SK-N-SH treated with all-trans-retinoic acid at 6 μM for 48 hours (cell line): ENCODE data around the gene RBM33.

Source experiments
- ATAC-seq: fragments of 200-7000 bp; cut with Tn5 transposase; 3 replicates; pipeline ENCODE4 v1.9.1; 2020; ENCODE audit warnings: mild to moderate bottlenecking, moderate library complexity
- ARNTL ChIP-seq: fragments of 450-650 bp; formaldehyde crosslinking; IDR thresholded peaks from 2 replicates; pipeline ENCODE4 v1.5.0; 2020; ENCODE audit warnings: low read depth, mild to moderate bottlenecking, moderate library complexity, borderline replicate concordance
- BACH2 ChIP-seq: fragments of 250-450 bp; sonication (Bioruptor Pico); IDR thresholded peaks from 2 replicates; pipeline ENCODE4 v1.9.0; 2021; ENCODE audit warnings: mild to moderate bottlenecking, borderline replicate concordance
- CSDC2 ChIP-seq: fragments of 250-450 bp; sonication (Bioruptor Pico); IDR thresholded peaks from 2 replicates; pipeline ENCODE4 v1.5.0; 2020; ENCODE audit warnings: mild to moderate bottlenecking, moderate library complexity
- ESRRG ChIP-seq: fragments of 250-450 bp; sonication (Bioruptor Pico); IDR thresholded peaks from 2 replicates; pipeline ENCODE4 v1.6.1; 2021; ENCODE audit warnings: mild to moderate bottlenecking
- GLIS3 ChIP-seq: fragments of 250-450 bp; sonication (Bioruptor Pico); IDR thresholded peaks from 2 replicates; pipeline ENCODE4 v1.5.0; 2020; ENCODE audit warnings: mild to moderate bottlenecking, moderate library complexity
- ISL1 ChIP-seq: fragments of 250-450 bp; sonication (Bioruptor Pico); IDR thresholded peaks from 2 replicates; pipeline ENCODE4 v2.1.2; 2022; ENCODE audit warnings: mild to moderate bottlenecking, moderate library complexity
- OSR1 ChIP-seq: fragments of 250-450 bp; sonication (Bioruptor Pico); IDR thresholded peaks from 2 replicates; pipeline ENCODE4 v1.8.0; 2022; ENCODE audit warnings: moderate library complexity, mild to moderate bottlenecking, inconsistent platforms
- PPARA ChIP-seq: fragments of 250-450 bp; sonication (Bioruptor Pico); IDR thresholded peaks from 2 replicates; pipeline ENCODE4 v1.5.0; 2020; ENCODE audit warnings: mild to moderate bottlenecking, borderline replicate concordance
- RARB ChIP-seq: fragments of 250-450 bp; sonication (Bioruptor Pico); IDR thresholded peaks from 2 replicates; pipeline ENCODE4 v1.8.0; 2021; ENCODE audit warnings: mild to moderate bottlenecking, moderate library complexity
- SNAI2 ChIP-seq: fragments of 250-450 bp; sonication (Bioruptor Pico); IDR thresholded peaks from 2 replicates; pipeline ENCODE4 v1.5.0; 2020; ENCODE audit warnings: mild to moderate bottlenecking, moderate library complexity
- TCF4 ChIP-seq: fragments of 250-450 bp; sonication (Bioruptor Pico); IDR thresholded peaks from 2 replicates; pipeline ENCODE4 v1.8.0; 2021; ENCODE audit warnings: mild to moderate bottlenecking, moderate library complexity, borderline replicate concordance
- TOX ChIP-seq: fragments of 250-450 bp; sonication (Bioruptor Pico); IDR thresholded peaks from 2 replicates; pipeline ENCODE4 v1.8.0; 2021; ENCODE audit warnings: mild to moderate bottlenecking, moderate library complexity, borderline replicate concordance
- TSHZ2 ChIP-seq: fragments of 250-450 bp; sonication (Bioruptor Pico); IDR thresholded peaks from 2 replicates; pipeline ENCODE4 v1.5.0; 2020; ENCODE audit warnings: mild to moderate bottlenecking, moderate library complexity
- ZC3H10 ChIP-seq: fragments of 250-450 bp; sonication (Bioruptor Pico); IDR thresholded peaks from 2 replicates; pipeline ENCODE4 v1.5.1; 2021; ENCODE audit warnings: mild to moderate bottlenecking, moderate library complexity
- ZFP3 ChIP-seq: fragments of 250-450 bp; sonication (Bioruptor Pico); IDR thresholded peaks from 2 replicates; pipeline ENCODE4 v1.5.0; 2020; ENCODE audit warnings: mild to moderate bottlenecking, moderate library complexity
- ZFP30 ChIP-seq: fragments of 450-650 bp; formaldehyde crosslinking; IDR thresholded peaks from 2 replicates; pipeline ENCODE4 v1.5.0; 2022; ENCODE audit warnings: mild to moderate bottlenecking, moderate library complexity
- ZNF565 ChIP-seq: fragments of 450-650 bp; formaldehyde crosslinking; conservative IDR thresholded peaks from 2 replicates; pipeline ENCODE4 v1.5.0; 2020; ENCODE audit warnings: low read depth, mild to moderate bottlenecking, moderate library complexity
- ZNF70 ChIP-seq: fragments of 450-650 bp; formaldehyde crosslinking; IDR thresholded peaks from 2 replicates; pipeline ENCODE4 v1.5.0; 2020; ENCODE audit warnings: mild to moderate bottlenecking, moderate library complexity
- ZNF8 ChIP-seq: fragments of 450-650 bp; formaldehyde crosslinking; IDR thresholded peaks from 2 replicates; pipeline ENCODE4 v1.5.0; 2020; ENCODE audit warnings: mild to moderate bottlenecking, moderate library complexity
- TF ChIP-seq, protein P1 (sequence below): fragments of 250-450 bp; sonication (Bioruptor Pico); IDR thresholded peaks from 2 replicates; pipeline ENCODE4 v1.5.1; 2021; ENCODE audit warnings: mild to moderate bottlenecking, moderate library complexity
- TF ChIP-seq, protein P2 (sequence below): fragments of 250-450 bp; sonication (Bioruptor Pico); IDR thresholded peaks from 2 replicates; pipeline ENCODE4 v1.5.1; 2020; ENCODE audit warnings: low read depth, mild to moderate bottlenecking, moderate library complexity
- TF ChIP-seq, protein P3 (sequence below): fragments of 250-450 bp; sonication (Bioruptor Pico); IDR thresholded peaks from 2 replicates; pipeline ENCODE4 v1.8.0; 2020; ENCODE audit warnings: mild to moderate bottlenecking, moderate library complexity, borderline replicate concordance

Gene RBM33

DNA sequence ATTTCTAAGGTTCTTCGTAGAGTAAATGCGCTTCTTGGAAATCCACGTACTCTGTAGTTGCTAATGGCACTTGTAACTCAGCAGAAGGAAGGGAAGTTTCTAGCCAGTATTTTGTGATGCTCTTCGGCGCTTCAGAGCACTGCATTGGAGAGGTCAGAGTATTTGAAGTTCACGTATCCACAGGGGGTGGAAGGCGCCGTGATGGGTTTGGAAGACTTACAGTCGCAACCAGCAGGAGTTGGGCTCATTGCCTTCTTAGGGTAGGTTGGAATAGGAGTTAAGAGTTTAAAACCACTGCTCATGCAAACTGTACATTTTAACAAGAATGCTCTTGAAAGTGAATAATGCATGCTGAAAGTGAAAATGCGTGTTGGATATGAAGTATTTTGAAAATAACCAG, 118.7 kb downstream of the RBM33 start:
- ATAC-seq, result no peak
- no peak for TF ChIP-seq GLIS3 (CRISPR knock-in tag)
- TF ChIP-seq SNAI2 (CRISPR knock-in tag), result no peak
- TF ChIP-seq ESRRG (CRISPR knock-in tag), result no peak
- TF ChIP-seq ZFP30 (CRISPR knock-in tag), result no peak
- no peak for TF ChIP-seq TOX
- no peak for TF ChIP-seq BACH2 (CRISPR knock-in tag)
- TF ChIP-seq OSR1, result no peak
- TF ChIP-seq TSHZ2 (CRISPR knock-in tag), result no peak
- TF ChIP-seq ARNTL (CRISPR knock-in tag), result no peak
- TF ChIP-seq CSDC2 (CRISPR knock-in tag), result no peak
- TF ChIP-seq, protein P1, sequence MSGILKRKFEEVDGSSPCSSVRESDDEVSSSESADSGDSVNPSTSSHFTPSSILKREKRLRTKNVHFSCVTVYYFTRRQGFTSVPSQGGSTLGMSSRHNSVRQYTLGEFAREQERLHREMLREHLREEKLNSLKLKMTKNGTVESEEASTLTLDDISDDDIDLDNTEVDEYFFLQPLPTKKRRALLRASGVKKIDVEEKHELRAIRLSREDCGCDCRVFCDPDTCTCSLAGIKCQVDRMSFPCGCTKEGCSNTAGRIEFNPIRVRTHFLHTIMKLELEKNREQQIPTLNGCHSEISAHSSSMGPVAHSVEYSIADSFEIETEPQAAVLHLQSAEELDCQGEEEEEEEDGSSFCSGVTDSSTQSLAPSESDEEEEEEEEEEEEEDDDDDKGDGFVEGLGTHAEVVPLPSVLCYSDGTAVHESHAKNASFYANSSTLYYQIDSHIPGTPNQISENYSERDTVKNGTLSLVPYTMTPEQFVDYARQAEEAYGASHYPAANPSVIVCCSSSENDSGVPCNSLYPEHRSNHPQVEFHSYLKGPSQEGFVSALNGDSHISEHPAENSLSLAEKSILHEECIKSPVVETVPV (CRISPR knock-in tag), result no peak
- TF ChIP-seq ZNF8 (CRISPR knock-in tag), result no peak
- no peak for TF ChIP-seq ZFP3
- TF ChIP-seq ZC3H10 (CRISPR knock-in tag), result no peak
- TF ChIP-seq TCF4 (CRISPR knock-in tag), result no peak
- TF ChIP-seq ZNF565 (CRISPR knock-in tag), result no peak
- TF ChIP-seq, all 23 proteins: peak for 0

DNA sequence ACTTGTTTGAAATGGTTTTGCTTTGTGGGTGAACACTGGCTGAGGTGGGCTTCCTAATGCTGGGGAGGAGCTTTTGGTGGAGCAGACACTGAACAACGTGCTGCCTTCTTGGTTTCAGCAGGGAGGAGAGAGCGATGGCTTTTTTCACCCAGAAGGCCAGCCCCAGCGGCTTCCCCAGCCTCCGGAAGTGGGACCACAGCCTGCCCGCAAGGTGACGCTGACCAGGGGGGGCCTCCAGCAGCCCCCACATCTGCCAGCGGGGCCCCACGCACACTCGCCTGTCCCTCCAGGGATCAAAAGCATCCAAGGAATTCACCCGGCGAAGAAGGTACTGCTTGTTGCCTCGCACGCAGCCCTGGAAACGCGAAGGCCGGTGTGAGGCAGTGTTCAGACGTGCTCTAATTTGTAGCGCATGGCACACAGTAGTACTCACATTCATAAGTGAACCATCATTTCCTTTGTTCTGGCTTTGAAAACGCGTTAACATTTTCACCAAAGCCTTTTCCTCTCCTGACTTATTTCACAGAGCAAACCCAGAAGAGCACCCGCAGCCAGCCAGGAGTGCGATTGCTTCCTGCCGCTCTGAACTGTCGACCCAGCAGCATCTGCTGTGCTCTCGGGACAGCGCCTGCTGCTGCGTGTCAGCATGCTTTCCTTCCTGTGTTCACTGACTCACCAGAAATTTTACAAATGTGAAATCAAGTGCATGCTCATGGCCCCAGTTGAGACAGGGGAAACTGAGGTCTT, 119.4 kb downstream of the RBM33 start:
- no peak for TF ChIP-seq ARNTL (CRISPR knock-in tag)
- no peak for TF ChIP-seq BACH2 (CRISPR knock-in tag)
- TF ChIP-seq TSHZ2 (CRISPR knock-in tag), result no peak
- TF ChIP-seq SNAI2 (CRISPR knock-in tag), result no peak
- TF ChIP-seq ZNF8 (CRISPR knock-in tag), result no peak
- TF ChIP-seq PPARA (CRISPR knock-in tag), result no peak
- TF ChIP-seq, protein P2, sequence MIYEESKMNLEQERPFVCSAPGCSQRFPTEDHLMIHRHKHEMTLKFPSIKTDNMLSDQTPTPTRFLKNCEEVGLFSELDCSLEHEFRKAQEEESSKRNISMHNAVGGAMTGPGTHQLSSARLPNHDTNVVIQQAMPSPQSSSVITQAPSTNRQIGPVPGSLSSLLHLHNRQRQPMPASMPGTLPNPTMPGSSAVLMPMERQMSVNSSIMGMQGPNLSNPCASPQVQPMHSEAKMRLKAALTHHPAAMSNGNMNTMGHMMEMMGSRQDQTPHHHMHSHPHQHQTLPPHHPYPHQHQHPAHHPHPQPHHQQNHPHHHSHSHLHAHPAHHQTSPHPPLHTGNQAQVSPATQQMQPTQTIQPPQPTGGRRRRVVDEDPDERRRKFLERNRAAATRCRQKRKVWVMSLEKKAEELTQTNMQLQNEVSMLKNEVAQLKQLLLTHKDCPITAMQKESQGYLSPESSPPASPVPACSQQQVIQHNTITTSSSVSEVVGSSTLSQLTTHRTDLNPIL (CRISPR knock-in tag), result no peak
- no peak for TF ChIP-seq ISL1 (CRISPR knock-in tag)
- no peak for TF ChIP-seq TOX
- TF ChIP-seq ZC3H10 (CRISPR knock-in tag), result no peak
- no peak for TF ChIP-seq CSDC2 (CRISPR knock-in tag)

DNA sequence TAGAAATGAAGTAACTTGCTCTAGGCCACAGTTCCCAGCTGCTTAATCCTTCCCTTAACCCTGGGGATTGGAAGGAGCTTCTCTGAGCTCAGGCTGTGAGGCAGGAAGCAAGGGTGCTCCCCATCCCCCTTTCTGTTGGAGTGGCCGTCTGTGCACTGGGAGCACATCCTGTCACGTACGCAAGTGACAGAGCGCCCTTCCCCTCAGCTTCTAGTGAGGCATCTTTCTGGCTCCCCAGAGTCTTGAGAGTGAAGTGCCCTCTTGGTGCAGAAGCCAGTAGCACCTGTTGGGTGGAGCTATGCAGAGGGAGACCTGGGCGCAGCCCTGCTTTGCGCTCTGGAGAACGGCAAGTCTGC, 120.0 kb downstream of the RBM33 start:
- ATAC-seq, result no peak
- TF ChIP-seq ISL1 (CRISPR knock-in tag), result no peak
- no peak for TF ChIP-seq SNAI2 (CRISPR knock-in tag)
- TF ChIP-seq, protein P3, sequence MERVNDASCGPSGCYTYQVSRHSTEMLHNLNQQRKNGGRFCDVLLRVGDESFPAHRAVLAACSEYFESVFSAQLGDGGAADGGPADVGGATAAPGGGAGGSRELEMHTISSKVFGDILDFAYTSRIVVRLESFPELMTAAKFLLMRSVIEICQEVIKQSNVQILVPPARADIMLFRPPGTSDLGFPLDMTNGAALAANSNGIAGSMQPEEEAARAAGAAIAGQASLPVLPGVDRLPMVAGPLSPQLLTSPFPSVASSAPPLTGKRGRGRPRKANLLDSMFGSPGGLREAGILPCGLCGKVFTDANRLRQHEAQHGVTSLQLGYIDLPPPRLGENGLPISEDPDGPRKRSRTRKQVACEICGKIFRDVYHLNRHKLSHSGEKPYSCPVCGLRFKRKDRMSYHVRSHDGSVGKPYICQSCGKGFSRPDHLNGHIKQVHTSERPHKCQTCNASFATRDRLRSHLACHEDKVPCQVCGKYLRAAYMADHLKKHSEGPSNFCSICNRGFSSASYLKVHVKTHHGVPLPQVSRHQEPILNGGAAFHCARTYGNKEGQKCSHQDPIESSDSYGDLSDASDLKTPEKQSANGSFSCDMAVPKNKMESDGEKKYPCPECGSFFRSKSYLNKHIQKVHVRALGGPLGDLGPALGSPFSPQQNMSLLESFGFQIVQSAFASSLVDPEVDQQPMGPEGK (CRISPR knock-in tag), result no peak
- TF ChIP-seq RARB (CRISPR knock-in tag), result no peak
- no peak for TF ChIP-seq ZNF70
- TF ChIP-seq, protein P1 (CRISPR knock-in tag), result no peak
- TF ChIP-seq, protein P2 (CRISPR knock-in tag), result no peak
- TF ChIP-seq GLIS3 (CRISPR knock-in tag), result no peak
- TF ChIP-seq TOX, result no peak
- no peak for TF ChIP-seq TCF4 (CRISPR knock-in tag)

More for the DNA sequence above, 119.4 kb downstream of the RBM33 start:
- ATAC-seq, result no peak
